Measurements from ENCODE around the gene BARX2.
A peak's percentile ranks its signal among the peaks of the same experiment; 100 is the strongest.

The BARX2 gene

GRCh38 chr11:129426776-129427175, 51.1 kb downstream of the BARX2 start:
- Histone ChIP-seq H3K27ac (ENCODE audit: low read depth, low read length) (no peak overlapping the region), H3K36me3 (ENCODE audit: control insufficient read depth, insufficient read depth, low read length) (no peaks in the 10 kb centered on the region), H3K4me3 (ENCODE audit: low read depth, low read length) (no peak overlapping the region), H3K9ac (ENCODE audit: low read depth, low read length) (no peak overlapping the region), H3K27me3 (ENCODE audit: control insufficient read depth, insufficient read depth, low read length) (no peaks in the 10 kb centered on the region), H3K9me3 (ENCODE audit: control insufficient read depth, insufficient read depth, low read length) (peaks cover 12% of the 10 kb centered on the region; the same call in 1 of the 2 replicates), H3K4me1 (ENCODE audit: control insufficient read depth, insufficient read depth, low read length) (no peaks in the 10 kb centered on the region)

DNA sequence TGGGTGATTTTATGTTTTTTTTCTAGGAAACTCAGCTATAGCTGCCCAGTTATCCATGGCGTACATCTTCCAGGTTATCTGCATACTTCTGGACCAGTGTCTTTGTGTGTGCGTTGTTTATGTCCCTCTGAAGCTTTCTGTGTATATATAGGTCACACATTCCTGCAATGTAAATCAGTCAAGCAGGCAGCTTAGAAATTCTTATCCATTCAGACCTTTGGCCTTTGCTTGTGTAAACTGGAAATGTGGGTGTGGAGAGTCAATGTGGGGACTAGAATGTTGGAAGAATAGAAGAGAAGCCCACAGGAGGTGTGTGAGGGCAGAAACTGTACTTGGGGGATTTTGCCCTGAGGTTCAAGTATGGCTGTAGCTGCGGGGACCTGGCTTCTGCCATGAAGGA, 51.7 kb downstream of the BARX2 start:
- Histone ChIP-seq H3K4me1 (ENCODE audit: control insufficient read depth, insufficient read depth, low read length) (no peaks in the 10 kb centered on the region), H3K27me3 (ENCODE audit: control insufficient read depth, insufficient read depth, low read length) (no peaks in the 10 kb centered on the region), H3K9me3 (ENCODE audit: control insufficient read depth, insufficient read depth, low read length) (peaks cover 12% of the 10 kb centered on the region; the same call in 1 of the 2 replicates), H3K4me3 (ENCODE audit: low read depth, low read length) (no peak overlapping the region), H3K36me3 (ENCODE audit: control insufficient read depth, insufficient read depth, low read length) (no peaks in the 10 kb centered on the region), H3K27ac (ENCODE audit: low read depth, low read length) (no peak overlapping the region), H3K9ac (ENCODE audit: low read depth, low read length) (no peak overlapping the region)

- Histone ChIP-seq H3K9ac (ENCODE audit: low read depth, low read length) (no peak overlapping the region), H3K9me3 (ENCODE audit: control insufficient read depth, insufficient read depth, low read length) (peaks cover 12% of the 10 kb centered on the region; the same call in 1 of the 2 replicates), H3K27me3 (ENCODE audit: control insufficient read depth, insufficient read depth, low read length) (no peaks in the 10 kb centered on the region), H3K4me1 (ENCODE audit: control insufficient read depth, insufficient read depth, low read length) (no peaks in the 10 kb centered on the region), H3K27ac (ENCODE audit: low read depth, low read length) (no peak overlapping the region), H3K36me3 (ENCODE audit: control insufficient read depth, insufficient read depth, low read length) (no peaks in the 10 kb centered on the region), H3K4me3 (ENCODE audit: low read depth, low read length) (no peak overlapping the region)
Measured at GRCh38 chr11:129427816-129428406, 52.3 kb downstream of the BARX2 start.

GRCh38 chr11:129428557-129428956, 52.9 kb downstream of the BARX2 start:
- Histone ChIP-seq H3K27ac (ENCODE audit: low read depth, low read length) (no peak overlapping the region), H3K4me1 (ENCODE audit: control insufficient read depth, insufficient read depth, low read length) (no peaks in the 10 kb centered on the region), H3K9ac (ENCODE audit: low read depth, low read length) (no peak overlapping the region)

DNA sequence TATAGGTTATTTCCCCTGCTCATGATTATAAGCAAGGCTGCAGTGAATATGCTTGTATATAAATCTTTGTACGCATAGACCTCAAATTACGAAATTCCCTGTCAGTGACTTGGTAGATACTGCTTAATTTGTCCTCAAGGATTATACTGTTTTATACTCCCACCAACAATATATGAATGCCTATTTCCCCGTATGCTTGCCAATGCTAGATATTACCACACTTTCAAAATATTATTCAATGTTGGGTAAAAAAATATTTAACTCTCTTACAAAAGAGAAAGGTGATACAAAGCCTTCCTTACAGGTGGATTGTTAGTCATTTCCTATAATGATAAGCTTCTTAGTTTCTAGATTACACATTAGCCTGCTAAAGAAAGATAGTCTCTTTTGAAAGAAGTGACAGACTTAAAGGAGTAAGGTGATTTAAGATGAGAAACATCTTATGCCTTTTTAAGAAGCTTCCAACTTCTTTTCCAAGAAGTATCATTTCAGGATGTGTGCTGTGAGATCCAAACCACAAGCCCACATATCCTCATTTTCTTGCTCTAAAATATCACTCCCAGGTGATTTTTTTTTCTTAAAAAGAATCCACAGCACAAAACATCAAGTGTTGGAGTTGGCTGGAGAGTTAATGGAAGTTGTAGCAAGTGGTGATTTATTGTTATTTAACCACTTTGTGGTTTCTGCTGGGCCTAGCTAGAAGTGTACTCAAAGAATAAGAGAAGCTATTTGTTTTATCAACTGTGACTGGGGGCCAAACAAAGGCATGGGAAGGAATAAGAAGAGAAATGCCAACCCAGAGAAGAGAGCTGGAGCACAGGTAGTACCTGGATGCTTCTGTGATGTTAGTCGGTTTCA, 59.2 kb downstream of the BARX2 start:
- no peaks in the 10 kb centered on the region for H3K36me3 ChIP-seq (ENCODE audit: control insufficient read depth, insufficient read depth, low read length)
- no peaks in the 10 kb centered on the region for H3K4me1 ChIP-seq (ENCODE audit: control insufficient read depth, insufficient read depth, low read length)
- no peak overlapping the region for H3K4me3 ChIP-seq (ENCODE audit: low read depth, low read length)
- no peak overlapping the region for H3K27ac ChIP-seq (ENCODE audit: low read depth, low read length)
- H3K9me3 ChIP-seq (ENCODE audit: control insufficient read depth, insufficient read depth, low read length): peaks cover 12% of the 10 kb centered on the region; the same call in 1 of the 2 replicates
- no peaks in the 10 kb centered on the region for H3K27me3 ChIP-seq (ENCODE audit: control insufficient read depth, insufficient read depth, low read length)
- H3K9ac ChIP-seq (ENCODE audit: low read depth, low read length): no peak overlapping the region

More at GRCh38 chr11:129428557-129428956, 52.9 kb downstream of the BARX2 start:
- Histone ChIP-seq H3K27me3 (ENCODE audit: control insufficient read depth, insufficient read depth, low read length) (no peaks in the 10 kb centered on the region), H3K36me3 (ENCODE audit: control insufficient read depth, insufficient read depth, low read length) (no peaks in the 10 kb centered on the region), H3K9me3 (ENCODE audit: control insufficient read depth, insufficient read depth, low read length) (peaks cover 12% of the 10 kb centered on the region; the same call in 1 of the 2 replicates), H3K4me3 (ENCODE audit: low read depth, low read length) (no peak overlapping the region)

DNA sequence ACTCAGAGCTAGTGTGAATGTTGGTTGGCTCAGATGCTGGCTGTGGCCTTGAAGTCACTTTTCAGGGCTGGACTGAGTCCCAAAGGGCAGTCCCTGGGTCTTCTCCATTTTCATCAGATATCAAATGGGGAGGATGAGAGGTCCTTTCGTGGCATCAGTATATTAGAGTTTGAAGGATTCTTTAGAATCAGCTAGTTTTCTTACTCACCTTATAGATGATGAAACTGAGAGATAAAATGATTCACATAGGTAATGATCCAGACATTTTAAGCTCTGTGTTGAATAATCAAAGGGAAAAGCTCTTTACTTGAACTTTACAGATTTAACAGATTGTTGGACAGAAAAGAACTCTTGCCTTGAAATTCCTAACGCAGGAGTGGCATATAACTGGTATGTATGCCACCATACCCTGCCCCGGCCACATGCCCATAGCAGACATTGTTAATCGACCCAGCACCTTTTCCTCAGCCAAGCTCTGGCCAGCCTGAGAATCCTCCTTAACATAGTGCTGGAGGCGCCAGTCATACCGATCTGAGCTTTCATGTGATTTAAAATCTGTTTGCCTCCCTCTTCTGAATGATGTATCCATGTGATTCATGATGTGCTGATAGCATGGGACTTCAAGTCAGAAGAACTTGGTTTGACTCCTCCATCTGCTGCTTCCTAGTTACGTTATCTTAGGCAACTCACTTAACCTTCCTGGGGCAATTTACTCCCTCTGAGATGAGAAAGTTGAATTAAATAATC, 60.0 kb downstream of the BARX2 start:
- Histone ChIP-seq H3K27ac (ENCODE audit: low read depth, low read length) (no peak overlapping the region), H3K4me3 (ENCODE audit: low read depth, low read length) (no peak overlapping the region), H3K9me3 (ENCODE audit: control insufficient read depth, insufficient read depth, low read length) (peaks cover 9% of the 10 kb centered on the region; the same call in 1 of the 2 replicates), H3K4me1 (ENCODE audit: control insufficient read depth, insufficient read depth, low read length) (no peaks in the 10 kb centered on the region), H3K9ac (ENCODE audit: low read depth, low read length) (no peak overlapping the region), H3K27me3 (ENCODE audit: control insufficient read depth, insufficient read depth, low read length) (no peaks in the 10 kb centered on the region), H3K36me3 (ENCODE audit: control insufficient read depth, insufficient read depth, low read length) (no peaks in the 10 kb centered on the region)

- Histone ChIP-seq H3K27ac (ENCODE audit: low read depth, low read length) (no peak overlapping the region), H3K4me3 (ENCODE audit: low read depth, low read length) (no peak overlapping the region), H3K27me3 (ENCODE audit: control insufficient read depth, insufficient read depth, low read length) (no peaks in the 10 kb centered on the region), H3K36me3 (ENCODE audit: control insufficient read depth, insufficient read depth, low read length) (no peaks in the 10 kb centered on the region), H3K4me1 (ENCODE audit: control insufficient read depth, insufficient read depth, low read length) (no peaks in the 10 kb centered on the region), H3K9me3 (ENCODE audit: control insufficient read depth, insufficient read depth, low read length) (no peaks in the 10 kb centered on the region), H3K9ac (ENCODE audit: low read depth, low read length) (no peak overlapping the region)
Measured at GRCh38 chr11:129436573-129436972, 60.9 kb downstream of the BARX2 start.

DNA sequence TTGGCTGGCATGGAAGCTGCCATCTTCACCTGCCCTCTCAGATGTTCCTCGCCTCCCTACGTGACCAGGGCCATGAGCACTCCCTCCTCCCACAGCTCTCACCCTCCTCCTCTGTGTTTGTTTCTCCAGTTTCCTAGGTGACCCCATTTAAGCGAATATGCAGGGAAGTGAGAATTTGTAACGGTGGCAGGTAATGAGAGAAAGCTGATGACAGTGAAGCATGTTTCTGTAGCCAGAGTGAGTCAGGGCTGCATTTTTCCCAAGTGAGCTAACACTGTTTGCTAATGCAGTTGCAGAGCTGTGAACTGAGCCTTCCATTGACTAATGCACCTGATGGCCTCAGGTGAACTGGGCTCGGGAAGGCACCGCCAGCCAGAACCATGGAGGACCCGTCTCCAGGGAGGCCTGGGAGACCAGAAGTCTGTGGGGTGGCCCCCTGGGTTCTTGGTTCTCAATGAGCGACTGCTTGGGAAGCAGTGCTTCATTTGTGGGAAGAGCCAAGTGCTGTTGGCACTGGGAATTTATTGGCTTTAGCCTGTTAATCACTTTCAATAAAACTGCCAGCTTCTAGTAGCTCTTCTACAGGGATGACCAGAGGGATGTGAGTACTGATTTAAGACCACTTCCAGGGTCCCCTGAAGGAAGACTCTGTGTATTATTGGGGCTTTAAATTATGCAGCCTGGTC, 64.5 kb downstream of the BARX2 start:
- H3K27me3 ChIP-seq (ENCODE audit: control insufficient read depth, insufficient read depth, low read length): no peaks in the 10 kb centered on the region
- H3K4me3 ChIP-seq (ENCODE audit: low read depth, low read length): no peak overlapping the region
- H3K27ac ChIP-seq (ENCODE audit: low read depth, low read length): peak overlapping the region; percentile 72
- no peak overlapping the region for H3K9ac ChIP-seq (ENCODE audit: low read depth, low read length)
- no peaks in the 10 kb centered on the region for H3K4me1 ChIP-seq (ENCODE audit: control insufficient read depth, insufficient read depth, low read length)
- H3K9me3 ChIP-seq (ENCODE audit: control insufficient read depth, insufficient read depth, low read length): no peaks in the 10 kb centered on the region
- H3K36me3 ChIP-seq (ENCODE audit: control insufficient read depth, insufficient read depth, low read length): no peaks in the 10 kb centered on the region

DNA sequence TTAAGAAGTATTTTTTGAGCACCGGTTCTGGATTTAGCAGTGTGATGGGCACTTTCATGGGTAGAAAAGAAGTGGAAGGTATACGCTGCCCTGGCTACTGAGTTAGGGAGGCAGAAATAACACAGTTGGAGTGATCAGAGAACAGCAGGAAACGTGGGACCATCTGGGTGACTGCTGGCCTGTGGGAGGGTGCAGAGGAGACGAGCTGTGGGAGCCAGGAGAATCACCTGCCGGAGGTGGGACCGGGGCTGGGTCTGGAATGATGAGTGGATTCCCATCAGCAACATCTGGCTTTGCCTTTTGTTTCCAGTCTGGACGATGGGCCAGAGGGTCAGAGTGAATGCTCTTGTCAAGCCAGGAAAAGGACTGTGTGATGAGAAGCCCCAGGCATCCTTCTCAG, 66.5 kb downstream of the BARX2 start:
- Histone ChIP-seq H3K36me3 (ENCODE audit: control insufficient read depth, insufficient read depth, low read length) (no peaks in the 10 kb centered on the region), H3K4me1 (ENCODE audit: control insufficient read depth, insufficient read depth, low read length) (0 out of 2 replicates have a peak, but pooled peaks cover 3% of the 10 kb centered on the region), H3K27ac (ENCODE audit: low read depth, low read length) (no peak overlapping the region), H3K9me3 (ENCODE audit: control insufficient read depth, insufficient read depth, low read length) (no peaks in the 10 kb centered on the region), H3K4me3 (ENCODE audit: low read depth, low read length) (no peak overlapping the region), H3K9ac (ENCODE audit: low read depth, low read length) (no peak overlapping the region), H3K27me3 (ENCODE audit: control insufficient read depth, insufficient read depth, low read length) (no peaks in the 10 kb centered on the region)

GRCh38 chr11:129443276-129443675, 67.6 kb downstream of the BARX2 start:
- H3K4me3 ChIP-seq (ENCODE audit: low read depth, low read length): no peak overlapping the region
- no peak overlapping the region for H3K9ac ChIP-seq (ENCODE audit: low read depth, low read length)
- H3K27me3 ChIP-seq (ENCODE audit: control insufficient read depth, insufficient read depth, low read length): no peaks in the 10 kb centered on the region

More at GRCh38 chr11:129443276-129443675, 67.6 kb downstream of the BARX2 start:
- H3K27ac ChIP-seq (ENCODE audit: low read depth, low read length): no peak overlapping the region
- 0 out of 2 replicates have a peak, but pooled peaks cover 3% of the 10 kb centered on the region for H3K4me1 ChIP-seq (ENCODE audit: control insufficient read depth, insufficient read depth, low read length)
- no peaks in the 10 kb centered on the region for H3K36me3 ChIP-seq (ENCODE audit: control insufficient read depth, insufficient read depth, low read length)
- no peaks in the 10 kb centered on the region for H3K9me3 ChIP-seq (ENCODE audit: control insufficient read depth, insufficient read depth, low read length)
